A549 (cell line): ENCODE data around the gene RABGAP1. TPM values are rescaled to one million over a fixed set of nuclear protein-coding genes. Genes with fewer than 3 reads are reported as not detected.

ENCODE experiments used
- ATAC-seq, 2 experiments: fragments of 200-7000 bp in 1 of 2; fragments of >200 bp in 1 of 2; cut with Nextera tagmentation in 1 of 2; cut with Tn5 transposase in 1 of 2; 3 replicates each; pipeline versions ENCODE4 v1.8.0 to v1.9.1; 2018 to 2020; ENCODE audit warnings: mild to moderate bottlenecking in 1 of 2, moderate library complexity in 1 of 2
- CTCF ChIA-PET: fragments of 300-600 bp; sonication (Branson Sonifier 250); formaldehyde crosslinking; extraction: SDS; loops from one replicate; lab custom pipeline; 2021; ENCODE audit warnings: antibody characterized with exemption, inconsistent platforms; lab: Yijun Ruan, JAX
- POLR2A ChIA-PET: fragments of 350-600 bp; formaldehyde crosslinking; extraction: SDS; loops from one replicate; lab custom pipeline; 2021; ENCODE audit warnings: antibody characterized with exemption, inconsistent platforms; lab: Yijun Ruan, JAX
- DNase-seq, 2 experiments: peaks; one replicate each; pipeline versions ENCODE4 v3.0.0 to v3.0.0-alpha.2; 2011 to 2016; ENCODE audit warnings: low read depth in 1 of 2, low spot score in 1 of 2
- FAIRE-seq: peaks from 2 replicates; lab custom pipeline; 2011; peaks lifted over from hg19 to GRCh38; lab: Jason Lieb, UNC
- H3K27ac ChIP-seq, 2 experiments: fragments of >200 bp; sonication (Bioruptor Twin); formaldehyde crosslinking; 3 replicates each; pipeline ENCODE4 v1.5.1; 2016 to 2017
- H3K4me1 ChIP-seq: fragments of >200 bp; sonication (Bioruptor Twin); formaldehyde crosslinking; 3 replicates; pipeline ENCODE4 v1.6.1; 2016
- H3K4me2 ChIP-seq: fragments of >200 bp; sonication (Bioruptor Twin); formaldehyde crosslinking; 3 replicates; pipeline ENCODE4 v1.6.1; 2016
- H3K4me3 ChIP-seq: fragments of >200 bp; sonication (Bioruptor Twin); formaldehyde crosslinking; 3 replicates; pipeline ENCODE4 v1.5.1; 2016
- H3K9me3 ChIP-seq: fragments of >200 bp; sonication (Bioruptor Twin); formaldehyde crosslinking; 3 replicates; pipeline ENCODE4 v1.6.1; 2016
- BHLHE40 ChIP-seq: IDR thresholded peaks from 2 replicates; pipeline ENCODE4 v1.6.1; 2012; ENCODE audit warnings: low read depth, low read length, inconsistent platforms
- CBX8 ChIP-seq: fragments of 200-600 bp; sonication (generic); IDR thresholded peaks from 2 replicates; pipeline ENCODE4 v1.6.1; 2016
- CEBPB ChIP-seq, 2 experiments: fragments of >200 bp in 1 of 2; sonication (Bioruptor Twin) in 1 of 2; formaldehyde crosslinking in 1 of 2; IDR thresholded peaks; 2 replicates each; pipeline ENCODE4 v1.6.1; 2012 to 2016
- E2F6 ChIP-seq: IDR thresholded peaks from 2 replicates; pipeline ENCODE4 v1.6.1; 2012; ENCODE audit warnings: low read depth, borderline replicate concordance
- EHF ChIP-seq: fragments of 250-450 bp; sonication (Bioruptor Pico); IDR thresholded peaks from 2 replicates; pipeline ENCODE4 v1.5.0; 2020; ENCODE audit warnings: mild to moderate bottlenecking
- EHMT2 ChIP-seq: fragments of 200-600 bp; sonication (generic); IDR thresholded peaks from 2 replicates; pipeline ENCODE4 v1.6.1; 2016; ENCODE audit warnings: antibody characterized with exemption, low read depth, mild to moderate bottlenecking, moderate library complexity
- FOSB ChIP-seq: fragments of 250-450 bp; sonication (Bioruptor Pico); IDR thresholded peaks from 2 replicates; pipeline ENCODE4 v1.5.0; 2020; ENCODE audit warnings: mild to moderate bottlenecking, moderate library complexity
- FOXS1 ChIP-seq: fragments of 250-450 bp; sonication (Bioruptor Pico); IDR thresholded peaks from 2 replicates; pipeline ENCODE4 v1.5.0; 2020; ENCODE audit warnings: mild to moderate bottlenecking, moderate library complexity
- HES2 ChIP-seq: fragments of >200 bp; sonication (Bioruptor Twin); formaldehyde crosslinking; IDR thresholded peaks from 2 replicates; pipeline ENCODE4 v1.6.1; 2016
- HOXB13 ChIP-seq: fragments of 250-450 bp; sonication (Bioruptor Pico); IDR thresholded peaks from 2 replicates; pipeline ENCODE4 v1.5.0; 2020; ENCODE audit warnings: low read depth, mild to moderate bottlenecking, moderate library complexity
- JUN ChIP-seq, 2 experiments: fragments of >200 bp; sonication (Bioruptor Twin); formaldehyde crosslinking; IDR thresholded peaks; 2 replicates in 1 of 2; 3 replicates in 1 of 2; pipeline ENCODE4 v1.6.1; 2016 to 2017
- NPAS2 ChIP-seq: fragments of 250-450 bp; sonication (Bioruptor Pico); IDR thresholded peaks from 2 replicates; pipeline ENCODE4 v1.8.0; 2022; ENCODE audit warnings: mild to moderate bottlenecking, moderate library complexity, borderline replicate concordance
- NR3C1 ChIP-seq: fragments of >200 bp; sonication (Bioruptor Twin); formaldehyde crosslinking; IDR thresholded peaks from 3 replicates; pipeline ENCODE4 v1.6.1; 2017
- RARB ChIP-seq: fragments of 250-450 bp; sonication (Bioruptor Pico); IDR thresholded peaks from 2 replicates; pipeline ENCODE4 v1.8.0; 2021; ENCODE audit warnings: mild to moderate bottlenecking, moderate library complexity
- RCOR1 ChIP-seq: fragments of 150-350 bp; IDR thresholded peaks from 2 replicates; pipeline ENCODE4 v1.6.1; 2014; ENCODE audit warnings: antibody characterized with exemption, low read length, low read depth
- SMC3 ChIP-seq: fragments of >200 bp; sonication (Bioruptor Twin); formaldehyde crosslinking; IDR thresholded peaks from 3 replicates; pipeline ENCODE4 v1.6.1; 2018; ENCODE audit warnings: inconsistent platforms
- TFCP2L1 ChIP-seq: fragments of 250-450 bp; sonication (Bioruptor Pico); IDR thresholded peaks from 2 replicates; pipeline ENCODE4 v1.5.0; 2021; ENCODE audit warnings: mild to moderate bottlenecking
- TP53 ChIP-seq: fragments of 250-450 bp; sonication (Bioruptor Pico); IDR thresholded peaks from 2 replicates; pipeline ENCODE4 v1.5.0; 2021; ENCODE audit warnings: mild to moderate bottlenecking, moderate library complexity
- ZSCAN20 ChIP-seq: fragments of 250-450 bp; sonication (Bioruptor Pico); IDR thresholded peaks from 2 replicates; pipeline ENCODE4 v1.8.0; 2022; ENCODE audit warnings: mild to moderate bottlenecking, moderate library complexity
- WGBS: methylation state at CpG from one replicate; pipeline ENCODE4 v1.1.6; 2017; ENCODE audit errors: missing lambda C conversion rate; 5-methylcytosine and 5-hydroxymethylcytosine counted together
- polyA plus RNA-seq, 4 experiments: library from polyadenylated mRNA; depleted of rRNA in 3 of 4; stranded (reverse); fragments of >200 nt; fragmentation: RNase III in 1 of 4; extraction: RNeasy Plus Mini Kit Qiagen cat#74134 plus additional on column Dnase treatment in 1 of 4; gene quantifications; 2 replicates in 3 of 4; 3 replicates in 1 of 4; pipeline ENCODE4 v1.2.3, GENCODE V29; 2011 to 2017
- TF ChIP-seq, protein P1 (sequence below): fragments of 250-450 bp; sonication (Bioruptor Pico); IDR thresholded peaks from 2 replicates; pipeline ENCODE4 v1.5.0; 2021; ENCODE audit warnings: mild to moderate bottlenecking, moderate library complexity, borderline replicate concordance
- TF ChIP-seq, protein P2 (sequence below): fragments of 150-350 bp; IDR thresholded peaks from 2 replicates; pipeline ENCODE4 v1.6.1; 2014; ENCODE audit warnings: low read depth, mild to moderate bottlenecking, low read length
- TF ChIP-seq, protein P3 (sequence below): IDR thresholded peaks from 2 replicates; pipeline ENCODE4 v1.6.1; 2012
- TF ChIP-seq, protein P4 (sequence below): fragments of 200-600 bp; sonication (generic); IDR thresholded peaks from 2 replicates; pipeline ENCODE4 v1.6.1; 2016; ENCODE audit warnings: antibody characterized with exemption, mild to moderate bottlenecking, moderate library complexity

RABGAP1 gene
- polyA plus RNA-seq, 2 of the 4 experiments (the other 2 are of a cell fraction): 17.5 to 39.9 TPM

DNA sequence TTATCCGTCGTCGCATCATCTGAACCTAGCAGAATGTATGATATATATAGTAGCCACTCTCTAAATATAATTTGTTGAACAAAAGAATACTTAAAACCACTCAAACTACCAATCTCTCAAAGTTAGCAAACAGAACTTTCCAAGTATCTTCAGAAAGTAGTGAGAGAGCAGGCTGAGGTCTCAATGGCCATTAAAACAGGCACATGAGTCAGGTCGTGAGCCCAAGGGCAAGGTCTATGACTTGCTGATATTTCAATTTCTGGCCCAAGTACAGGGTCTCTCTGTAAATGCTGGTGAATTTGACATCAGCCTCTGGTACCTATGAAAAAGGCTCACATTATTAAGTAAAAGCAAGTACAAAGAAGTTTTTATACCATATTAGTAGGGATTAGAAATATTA is 187.8 kb downstream of the RABGAP1 start:
- DNase-seq: no peak
- ChIA-PET CTCF (interaction anchor here (1.1 kb wide), 2 partner anchors 24 to 221 kb away, joined by 3 to 6 read pairs; no protein-coding TSS in a partner anchor), POLR2A (no interaction called here)
- H3K4me2 ChIP-seq: no peak overlapping the region
- no peak for FAIRE-seq
- 90% methylated on average over 4 of the region's 4 CpGs for WGBS
- no peak overlapping the region for H3K27ac ChIP-seq
- H3K4me3 ChIP-seq: no peak overlapping the region
- no peak for ATAC-seq
- TF ChIP-seq EHF (CRISPR knock-in tag) (no peak), CEBPB (IDR thresholded peaks at IDR 0.05) (no peak), TP53 (no peak), SMC3 (no peak)
- TF ChIP-seq, protein P1, sequence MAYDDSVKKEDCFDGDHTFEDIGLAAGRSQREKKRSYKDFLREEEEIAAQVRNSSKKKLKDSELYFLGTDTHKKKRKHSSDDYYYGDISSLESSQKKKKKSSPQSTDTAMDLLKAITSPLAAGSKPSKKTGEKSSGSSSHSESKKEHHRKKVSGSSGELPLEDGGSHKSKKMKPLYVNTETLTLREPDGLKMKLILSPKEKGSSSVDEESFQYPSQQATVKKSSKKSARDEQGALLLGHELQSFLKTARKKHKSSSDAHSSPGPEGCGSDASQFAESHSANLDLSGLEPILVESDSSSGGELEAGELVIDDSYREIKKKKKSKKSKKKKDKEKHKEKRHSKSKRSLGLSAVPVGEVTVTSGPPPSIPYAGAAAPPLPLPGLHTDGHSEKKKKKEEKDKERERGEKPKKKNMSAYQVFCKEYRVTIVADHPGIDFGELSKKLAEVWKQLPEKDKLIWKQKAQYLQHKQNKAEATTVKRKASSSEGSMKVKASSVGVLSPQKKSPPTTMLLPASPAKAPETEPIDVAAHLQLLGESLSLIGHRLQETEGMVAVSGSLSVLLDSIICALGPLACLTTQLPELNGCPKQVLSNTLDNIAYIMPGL: no peak
- no peaks in the 10 kb centered on the region for H3K4me1 ChIP-seq
- H3K9me3 ChIP-seq: no peaks in the 10 kb centered on the region

DNA sequence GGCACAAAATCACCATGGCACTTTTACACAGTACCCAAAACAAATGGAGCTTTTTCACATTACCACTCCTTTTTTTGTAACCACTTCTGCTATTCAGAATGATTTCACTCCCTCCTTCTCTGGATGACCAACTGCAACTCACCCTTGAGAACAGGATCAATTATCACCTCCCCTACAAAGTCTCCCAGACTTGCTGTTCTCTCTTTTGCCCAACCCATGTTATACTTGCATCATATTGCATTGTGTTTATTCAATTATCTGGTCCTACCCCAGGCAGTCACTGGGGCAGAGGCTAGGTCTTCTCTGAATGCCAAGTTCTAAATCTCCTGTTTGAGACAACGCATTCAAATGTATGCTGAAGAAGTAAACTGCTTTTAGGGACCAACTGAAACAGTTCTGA is 188.6 kb downstream of the RABGAP1 start:
- no peak for FAIRE-seq
- WGBS: 89% methylated on average over 1 of the region's 1 CpG
- Histone ChIP-seq H3K4me3 (no peak overlapping the region), H3K4me2 (no peak overlapping the region)
- CTCF ChIA-PET: interaction anchor here (1.1 to 1.6 kb wide), 4 partner anchors 9 to 220 kb away, joined by 3 to 6 read pairs (median 4); no protein-coding TSS in a partner anchor
- no peak for TF ChIP-seq RCOR1
- no peak for TF ChIP-seq ZSCAN20 (CRISPR knock-in tag)
- no peak for TF ChIP-seq HES2
- TF ChIP-seq RARB: no peak
- no peak for TF ChIP-seq NPAS2 (CRISPR knock-in tag)
- TF ChIP-seq TFCP2L1 (CRISPR knock-in tag): no peak
- no peak for TF ChIP-seq FOSB (CRISPR knock-in tag)
- TF ChIP-seq, protein P2, sequence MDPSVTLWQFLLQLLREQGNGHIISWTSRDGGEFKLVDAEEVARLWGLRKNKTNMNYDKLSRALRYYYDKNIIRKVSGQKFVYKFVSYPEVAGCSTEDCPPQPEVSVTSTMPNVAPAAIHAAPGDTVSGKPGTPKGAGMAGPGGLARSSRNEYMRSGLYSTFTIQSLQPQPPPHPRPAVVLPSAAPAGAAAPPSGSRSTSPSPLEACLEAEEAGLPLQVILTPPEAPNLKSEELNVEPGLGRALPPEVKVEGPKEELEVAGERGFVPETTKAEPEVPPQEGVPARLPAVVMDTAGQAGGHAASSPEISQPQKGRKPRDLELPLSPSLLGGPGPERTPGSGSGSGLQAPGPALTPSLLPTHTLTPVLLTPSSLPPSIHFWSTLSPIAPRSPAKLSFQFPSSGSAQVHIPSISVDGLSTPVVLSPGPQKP: no peak
- TF ChIP-seq JUN (IDR thresholded peaks at IDR 0.05): no peak
- TF ChIP-seq FOXS1 (CRISPR knock-in tag): no peak
- TF ChIP-seq, protein P3, sequence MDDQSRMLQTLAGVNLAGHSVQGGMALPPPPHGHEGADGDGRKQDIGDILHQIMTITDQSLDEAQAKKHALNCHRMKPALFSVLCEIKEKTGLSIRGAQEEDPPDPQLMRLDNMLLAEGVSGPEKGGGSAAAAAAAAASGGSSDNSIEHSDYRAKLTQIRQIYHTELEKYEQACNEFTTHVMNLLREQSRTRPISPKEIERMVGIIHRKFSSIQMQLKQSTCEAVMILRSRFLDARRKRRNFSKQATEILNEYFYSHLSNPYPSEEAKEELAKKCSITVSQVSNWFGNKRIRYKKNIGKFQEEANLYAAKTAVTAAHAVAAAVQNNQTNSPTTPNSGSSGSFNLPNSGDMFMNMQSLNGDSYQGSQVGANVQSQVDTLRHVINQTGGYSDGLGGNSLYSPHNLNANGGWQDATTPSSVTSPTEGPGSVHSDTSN: no peak
- TF ChIP-seq NR3C1: no peak
- TF ChIP-seq SMC3: no peak
- TF ChIP-seq BHLHE40: no peak
- TF ChIP-seq EHMT2: no peak
- TF ChIP-seq, protein P4, sequence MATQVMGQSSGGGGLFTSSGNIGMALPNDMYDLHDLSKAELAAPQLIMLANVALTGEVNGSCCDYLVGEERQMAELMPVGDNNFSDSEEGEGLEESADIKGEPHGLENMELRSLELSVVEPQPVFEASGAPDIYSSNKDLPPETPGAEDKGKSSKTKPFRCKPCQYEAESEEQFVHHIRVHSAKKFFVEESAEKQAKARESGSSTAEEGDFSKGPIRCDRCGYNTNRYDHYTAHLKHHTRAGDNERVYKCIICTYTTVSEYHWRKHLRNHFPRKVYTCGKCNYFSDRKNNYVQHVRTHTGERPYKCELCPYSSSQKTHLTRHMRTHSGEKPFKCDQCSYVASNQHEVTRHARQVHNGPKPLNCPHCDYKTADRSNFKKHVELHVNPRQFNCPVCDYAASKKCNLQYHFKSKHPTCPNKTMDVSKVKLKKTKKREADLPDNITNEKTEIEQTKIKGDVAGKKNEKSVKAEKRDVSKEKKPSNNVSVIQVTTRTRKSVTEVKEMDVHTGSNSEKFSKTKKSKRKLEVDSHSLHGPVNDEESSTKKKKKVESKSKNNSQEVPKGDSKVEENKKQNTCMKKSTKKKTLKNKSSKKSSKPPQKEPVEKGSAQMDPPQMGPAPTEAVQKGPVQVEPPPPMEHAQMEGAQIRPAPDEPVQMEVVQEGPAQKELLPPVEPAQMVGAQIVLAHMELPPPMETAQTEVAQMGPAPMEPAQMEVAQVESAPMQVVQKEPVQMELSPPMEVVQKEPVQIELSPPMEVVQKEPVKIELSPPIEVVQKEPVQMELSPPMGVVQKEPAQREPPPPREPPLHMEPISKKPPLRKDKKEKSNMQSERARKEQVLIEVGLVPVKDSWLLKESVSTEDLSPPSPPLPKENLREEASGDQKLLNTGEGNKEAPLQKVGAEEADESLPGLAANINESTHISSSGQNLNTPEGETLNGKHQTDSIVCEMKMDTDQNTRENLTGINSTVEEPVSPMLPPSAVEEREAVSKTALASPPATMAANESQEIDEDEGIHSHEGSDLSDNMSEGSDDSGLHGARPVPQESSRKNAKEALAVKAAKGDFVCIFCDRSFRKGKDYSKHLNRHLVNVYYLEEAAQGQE: no peak
- TF ChIP-seq CBX8: no peak
- TF ChIP-seq E2F6: no peak
- no peak for TF ChIP-seq HOXB13 (CRISPR knock-in tag)
- TF ChIP-seq, all 56 proteins: peak for 0
- Histone ChIP-seq H3K9me3 (no peaks in the 10 kb centered on the region), H3K27ac (no peak overlapping the region), H3K4me1 (no peaks in the 10 kb centered on the region)
- POLR2A ChIA-PET: no interaction called here
- ATAC-seq (no peak), DNase-seq (no peak)
